Neural progenitor cell (in vitro differentiated cells): Measurements from ENCODE around the gene ACAP2.

Experiments used
- CTCF ChIP-seq: fragments of 200-600 bp; sonication (generic); IDR thresholded peaks from 2 replicates; pipeline ENCODE4 v1.5.1; 2017; ENCODE audit warnings: antibody characterized with exemption, mild to moderate bottlenecking
- EZH2 ChIP-seq: fragments of 200-600 bp; sonication (generic); IDR thresholded peaks from 2 replicates; pipeline ENCODE4 v1.6.1; 2017; ENCODE audit warnings: antibody characterized with exemption, mild to moderate bottlenecking, moderate library complexity
- EZH2phosphoT487 ChIP-seq: fragments of 200-600 bp; sonication (generic); IDR thresholded peaks from 2 replicates; pipeline ENCODE4 v1.6.1; 2017; ENCODE audit warnings: antibody characterized with exemption

- TF ChIP-seq CTCF (no peak), EZH2phosphoT487 (no peak), EZH2 (no peak)
Observed at GRCh38 chr3:195448205-195448875, 5.5 kb upstream of the ACAP2 start.
